ENCODE results near the gene ARRB2.

The ARRB2 gene

DNA sequence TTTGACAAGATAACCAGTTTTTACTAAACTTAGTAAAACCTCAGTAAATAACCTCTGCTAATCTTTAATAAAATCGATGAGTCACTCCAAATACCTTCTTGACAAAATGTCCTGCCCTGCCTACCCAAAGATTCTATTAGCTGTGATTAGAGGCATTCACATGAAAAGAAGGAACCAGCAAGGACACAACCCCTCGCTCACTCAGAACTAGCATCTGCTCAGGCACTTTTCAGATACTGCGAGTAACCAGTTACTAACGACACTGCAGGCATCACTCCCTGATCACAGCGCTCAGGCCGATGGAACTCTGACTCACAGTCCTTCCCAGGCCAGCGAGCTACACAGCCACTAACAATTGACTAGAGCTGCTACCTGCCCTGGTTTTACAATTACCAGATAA is 30.8 kb upstream of the ARRB2 start:
- TF ChIP-seq NFIC (IDR thresholded peaks at IDR 0.05), result no peak
- TF ChIP-seq TAF1 (IDR thresholded peaks at IDR 0.05; ENCODE audit: low read depth), result no peak
- TF ChIP-seq YY1 (IDR thresholded peaks at IDR 0.05; ENCODE audit: low read depth), result no peak
- TF ChIP-seq EGR1 (IDR thresholded peaks at IDR 0.05), result no peak
- TF ChIP-seq CREB1 (IDR thresholded peaks at IDR 0.05; ENCODE audit: low read depth), result no peak
- TF ChIP-seq TEAD4 (IDR thresholded peaks at IDR 0.05), result no peak
- TF ChIP-seq RAD21 (IDR thresholded peaks at IDR 0.05; ENCODE audit: low read depth), result no peak
- no peak for TF ChIP-seq MAX (IDR thresholded peaks at IDR 0.05)
- TF ChIP-seq CEBPB (IDR thresholded peaks at IDR 0.05), result no peak
- no peak for TF ChIP-seq TCF12 (IDR thresholded peaks at IDR 0.05; ENCODE audit: low read depth)
- TF ChIP-seq, protein P1, sequence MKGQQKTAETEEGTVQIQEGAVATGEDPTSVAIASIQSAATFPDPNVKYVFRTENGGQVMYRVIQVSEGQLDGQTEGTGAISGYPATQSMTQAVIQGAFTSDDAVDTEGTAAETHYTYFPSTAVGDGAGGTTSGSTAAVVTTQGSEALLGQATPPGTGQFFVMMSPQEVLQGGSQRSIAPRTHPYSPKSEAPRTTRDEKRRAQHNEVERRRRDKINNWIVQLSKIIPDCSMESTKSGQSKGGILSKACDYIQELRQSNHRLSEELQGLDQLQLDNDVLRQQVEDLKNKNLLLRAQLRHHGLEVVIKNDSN (IDR thresholded peaks at IDR 0.05), result no peak
- TF ChIP-seq FOXM1 (IDR thresholded peaks at IDR 0.05; ENCODE audit: borderline replicate concordance, low read depth), result no peak
- TF ChIP-seq, protein P2, sequence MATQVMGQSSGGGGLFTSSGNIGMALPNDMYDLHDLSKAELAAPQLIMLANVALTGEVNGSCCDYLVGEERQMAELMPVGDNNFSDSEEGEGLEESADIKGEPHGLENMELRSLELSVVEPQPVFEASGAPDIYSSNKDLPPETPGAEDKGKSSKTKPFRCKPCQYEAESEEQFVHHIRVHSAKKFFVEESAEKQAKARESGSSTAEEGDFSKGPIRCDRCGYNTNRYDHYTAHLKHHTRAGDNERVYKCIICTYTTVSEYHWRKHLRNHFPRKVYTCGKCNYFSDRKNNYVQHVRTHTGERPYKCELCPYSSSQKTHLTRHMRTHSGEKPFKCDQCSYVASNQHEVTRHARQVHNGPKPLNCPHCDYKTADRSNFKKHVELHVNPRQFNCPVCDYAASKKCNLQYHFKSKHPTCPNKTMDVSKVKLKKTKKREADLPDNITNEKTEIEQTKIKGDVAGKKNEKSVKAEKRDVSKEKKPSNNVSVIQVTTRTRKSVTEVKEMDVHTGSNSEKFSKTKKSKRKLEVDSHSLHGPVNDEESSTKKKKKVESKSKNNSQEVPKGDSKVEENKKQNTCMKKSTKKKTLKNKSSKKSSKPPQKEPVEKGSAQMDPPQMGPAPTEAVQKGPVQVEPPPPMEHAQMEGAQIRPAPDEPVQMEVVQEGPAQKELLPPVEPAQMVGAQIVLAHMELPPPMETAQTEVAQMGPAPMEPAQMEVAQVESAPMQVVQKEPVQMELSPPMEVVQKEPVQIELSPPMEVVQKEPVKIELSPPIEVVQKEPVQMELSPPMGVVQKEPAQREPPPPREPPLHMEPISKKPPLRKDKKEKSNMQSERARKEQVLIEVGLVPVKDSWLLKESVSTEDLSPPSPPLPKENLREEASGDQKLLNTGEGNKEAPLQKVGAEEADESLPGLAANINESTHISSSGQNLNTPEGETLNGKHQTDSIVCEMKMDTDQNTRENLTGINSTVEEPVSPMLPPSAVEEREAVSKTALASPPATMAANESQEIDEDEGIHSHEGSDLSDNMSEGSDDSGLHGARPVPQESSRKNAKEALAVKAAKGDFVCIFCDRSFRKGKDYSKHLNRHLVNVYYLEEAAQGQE (IDR thresholded peaks at IDR 0.05; ENCODE audit: low read depth), result no peak
- TF ChIP-seq ZBTB7A (IDR thresholded peaks at IDR 0.05; ENCODE audit: low read depth), result no peak
- no peak for TF ChIP-seq EP300 (IDR thresholded peaks at IDR 0.05; ENCODE audit: borderline replicate concordance)

DNA sequence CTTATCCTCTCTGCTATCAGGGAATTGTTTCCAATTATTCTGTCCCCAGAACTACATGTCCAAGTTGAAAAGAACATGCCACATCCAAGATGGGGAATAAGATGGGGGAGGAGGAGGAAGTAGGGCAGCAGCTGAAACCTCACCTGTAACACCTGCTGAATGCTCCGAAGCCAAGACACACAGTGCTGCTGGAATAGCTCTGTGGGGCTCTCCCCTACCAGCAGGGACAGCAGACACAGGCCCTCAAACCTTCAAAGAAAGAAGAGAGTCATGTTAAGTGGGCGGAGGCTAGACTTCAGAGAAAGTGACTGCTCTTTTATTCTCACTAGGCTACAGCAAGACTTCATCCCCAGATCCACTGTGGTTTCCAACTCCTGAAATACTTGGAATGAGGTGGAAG is 19.7 kb upstream of the ARRB2 start:
- no peak for TF ChIP-seq YY1 (IDR thresholded peaks at IDR 0.05; ENCODE audit: low read depth)
- no peak for TF ChIP-seq NFIC (IDR thresholded peaks at IDR 0.05)
- TF ChIP-seq TEAD4 (IDR thresholded peaks at IDR 0.05), result no peak
- TF ChIP-seq, protein P1 (IDR thresholded peaks at IDR 0.05), result no peak
- TF ChIP-seq EGR1 (IDR thresholded peaks at IDR 0.05), result no peak
- TF ChIP-seq CREB1 (IDR thresholded peaks at IDR 0.05; ENCODE audit: low read depth), result no peak
- no peak for TF ChIP-seq MAX (IDR thresholded peaks at IDR 0.05)
- TF ChIP-seq, protein P2 (IDR thresholded peaks at IDR 0.05; ENCODE audit: low read depth), result no peak
- no peak for TF ChIP-seq ZBTB7A (IDR thresholded peaks at IDR 0.05; ENCODE audit: low read depth)
- no peak for TF ChIP-seq FOXM1 (IDR thresholded peaks at IDR 0.05; ENCODE audit: borderline replicate concordance, low read depth)
- no peak for TF ChIP-seq CEBPB (IDR thresholded peaks at IDR 0.05)
- no peak for TF ChIP-seq RAD21 (IDR thresholded peaks at IDR 0.05; ENCODE audit: low read depth)
- no peak for TF ChIP-seq TAF1 (IDR thresholded peaks at IDR 0.05; ENCODE audit: low read depth)
- TF ChIP-seq TCF12 (IDR thresholded peaks at IDR 0.05; ENCODE audit: low read depth), result no peak
- TF ChIP-seq EP300 (IDR thresholded peaks at IDR 0.05; ENCODE audit: borderline replicate concordance), result no peak

DNA sequence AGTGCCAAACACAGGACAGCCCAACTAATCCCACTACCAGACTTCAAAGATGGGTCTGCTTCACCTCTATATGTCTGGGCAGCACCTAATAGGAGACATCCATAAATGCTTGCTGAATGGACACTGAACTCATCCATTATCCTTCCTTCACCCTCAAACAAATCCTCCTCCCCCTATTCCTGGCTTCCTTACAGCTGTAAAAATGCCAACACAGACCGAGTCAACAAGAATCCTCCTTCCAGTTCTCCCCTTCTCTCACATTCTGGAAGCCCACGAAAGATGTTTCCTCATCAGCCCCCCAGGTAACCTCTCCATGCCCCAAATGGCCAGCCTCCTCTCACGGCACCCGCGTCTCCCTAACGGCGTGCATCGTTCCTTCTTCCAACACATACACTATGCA is 18.7 kb upstream of the ARRB2 start:
- TF ChIP-seq EP300 (IDR thresholded peaks at IDR 0.05; ENCODE audit: borderline replicate concordance) (no peak), MAX (IDR thresholded peaks at IDR 0.05) (no peak), EGR1 (IDR thresholded peaks at IDR 0.05) (no peak), TAF1 (IDR thresholded peaks at IDR 0.05; ENCODE audit: low read depth) (no peak), CEBPB (IDR thresholded peaks at IDR 0.05) (no peak), YY1 (IDR thresholded peaks at IDR 0.05; ENCODE audit: low read depth) (no peak), NFIC (IDR thresholded peaks at IDR 0.05) (no peak), CREB1 (IDR thresholded peaks at IDR 0.05; ENCODE audit: low read depth) (no peak), TEAD4 (IDR thresholded peaks at IDR 0.05) (no peak), TCF12 (IDR thresholded peaks at IDR 0.05; ENCODE audit: low read depth) (no peak), ZBTB7A (IDR thresholded peaks at IDR 0.05; ENCODE audit: low read depth) (no peak), RAD21 (IDR thresholded peaks at IDR 0.05; ENCODE audit: low read depth) (no peak), FOXM1 (IDR thresholded peaks at IDR 0.05; ENCODE audit: borderline replicate concordance, low read depth) (no peak)
- TF ChIP-seq, protein P1 (IDR thresholded peaks at IDR 0.05), result no peak
- TF ChIP-seq, protein P2 (IDR thresholded peaks at IDR 0.05; ENCODE audit: low read depth), result no peak
